H9 (cell line): ENCODE results near the gene SLC31A2. TPM values are rescaled to one million over a fixed set of nuclear protein-coding genes. Genes with fewer than 3 reads are reported as not detected.
A peak's percentile ranks its signal among the peaks of the same experiment; 100 is the strongest.

Source experiments
- DNase-seq: peaks from one replicate; pipeline ENCODE4 v3.0.0-alpha.2; 2017
- H2AFZ ChIP-seq: one replicate; pipeline ENCODE4 v1.6.1; 2013; ENCODE audit warnings: mild to moderate bottlenecking, low read length, control low read depth, moderate library complexity
- H2AK5ac ChIP-seq: 2 replicates; pipeline ENCODE4 v1.6.1; 2013; ENCODE audit warnings: low read length, control low read depth, mixed read lengths; ENCODE audit not compliant: insufficient read length
- H2BK120ac ChIP-seq: one replicate; pipeline ENCODE4 v1.6.1; 2013; ENCODE audit warnings: low read depth, mild to moderate bottlenecking, low read length, control low read depth, inconsistent platforms; ENCODE audit not compliant: poor library complexity, severe bottlenecking
- H2BK12ac ChIP-seq: 2 replicates; pipeline ENCODE4 v1.6.1; 2013; ENCODE audit warnings: low read length, control low read depth, mixed read lengths, low read depth; ENCODE audit not compliant: insufficient read length
- H2BK15ac ChIP-seq: 2 replicates; pipeline ENCODE4 v1.6.1; 2013; ENCODE audit warnings: low read depth, low read length, control low read depth
- H2BK20ac ChIP-seq: one replicate; pipeline ENCODE4 v1.6.1; 2013; ENCODE audit warnings: low read depth, mild to moderate bottlenecking, low read length, control low read depth, inconsistent platforms; ENCODE audit not compliant: poor library complexity, severe bottlenecking
- H2BK5ac ChIP-seq: 2 replicates; pipeline ENCODE4 v1.6.1; 2013; ENCODE audit warnings: low read length, control low read depth, mixed read lengths; ENCODE audit not compliant: insufficient read length
- H3K14ac ChIP-seq: 2 replicates; pipeline ENCODE4 v1.6.1; 2013; ENCODE audit warnings: low read length, control low read depth; ENCODE audit not compliant: insufficient read depth
- H3K18ac ChIP-seq: 2 replicates; pipeline ENCODE4 v1.6.1; 2013; ENCODE audit warnings: low read depth, mild to moderate bottlenecking, mixed read lengths, low read length, control low read depth; ENCODE audit not compliant: insufficient read length
- H3K23ac ChIP-seq: 2 replicates; pipeline ENCODE4 v1.6.1; 2013; ENCODE audit warnings: low read length, control low read depth, mixed read lengths, low read depth; ENCODE audit not compliant: insufficient read length
- H3K23me2 ChIP-seq: 2 replicates; pipeline ENCODE4 v1.6.1; 2013; ENCODE audit warnings: low read depth, mild to moderate bottlenecking, mixed read lengths, low read length, control low read depth; ENCODE audit not compliant: insufficient read length, poor library complexity, severe bottlenecking
- H3K27ac ChIP-seq: 2 replicates; pipeline ENCODE4 v1.5.1; 2013; ENCODE audit warnings: low read length, control low read depth, mixed read lengths, low read depth; ENCODE audit not compliant: insufficient read length
- H3K27me3 ChIP-seq: 2 replicates; pipeline ENCODE4 v1.6.1; 2013; ENCODE audit warnings: low read length, control low read depth, inconsistent platforms; ENCODE audit not compliant: insufficient read depth
- H3K4ac ChIP-seq: 2 replicates; pipeline ENCODE4 v1.6.1; 2013; ENCODE audit warnings: low read depth, mild to moderate bottlenecking, control low read depth, inconsistent platforms, low read length, moderate library complexity
- H3K4me1 ChIP-seq: 2 replicates; pipeline ENCODE4 v1.6.1; 2013; ENCODE audit warnings: low read length, control low read depth, inconsistent platforms; ENCODE audit not compliant: insufficient read depth
- H3K4me2 ChIP-seq: 2 replicates; pipeline ENCODE4 v1.6.1; 2013; ENCODE audit warnings: low read length, control low read depth, mixed read lengths; ENCODE audit not compliant: insufficient read length, insufficient read depth
- H3K56ac ChIP-seq: 2 replicates; pipeline ENCODE4 v1.6.1; 2013; ENCODE audit warnings: low read depth, mild to moderate bottlenecking, mixed read lengths, low read length, control low read depth; ENCODE audit not compliant: insufficient read length
- H3K79me1 ChIP-seq: 2 replicates; pipeline ENCODE4 v1.6.1; 2013; ENCODE audit warnings: low read depth, mild to moderate bottlenecking, moderate library complexity, low read length, control low read depth, inconsistent platforms; ENCODE audit not compliant: insufficient read depth, poor library complexity, severe bottlenecking
- H3K79me2 ChIP-seq: 2 replicates; pipeline ENCODE4 v1.6.1; 2013; ENCODE audit warnings: low read length, control low read depth, inconsistent platforms; ENCODE audit not compliant: insufficient read depth
- H3K9ac ChIP-seq: 2 replicates; pipeline ENCODE4 v1.6.1; 2013; ENCODE audit warnings: low read length, control low read depth, mixed read lengths; ENCODE audit not compliant: insufficient read length; ENCODE audit errors: extremely low read depth
- H3K9me3 ChIP-seq: one replicate; pipeline ENCODE4 v1.6.1; 2013; ENCODE audit warnings: low read depth, low read length, inconsistent platforms; ENCODE audit not compliant: control insufficient read depth
- H3T11ph ChIP-seq: one replicate; pipeline ENCODE4 v1.6.1; 2013; ENCODE audit warnings: mild to moderate bottlenecking, low read length, control low read depth, inconsistent platforms
- H4K20me1 ChIP-seq: one replicate; pipeline ENCODE4 v1.6.1; 2013; ENCODE audit not compliant: control insufficient read depth, insufficient read length, insufficient read depth
- H4K5ac ChIP-seq: 2 replicates; pipeline ENCODE4 v1.6.1; 2013; ENCODE audit warnings: low read depth, mild to moderate bottlenecking, mixed read lengths, low read length, control low read depth; ENCODE audit not compliant: insufficient read length
- H4K8ac ChIP-seq: replicated peaks from 2 replicates; pipeline ENCODE4 v1.6.1; 2013; ENCODE audit warnings: low read length, control low read depth, mixed read lengths, low read depth; ENCODE audit not compliant: insufficient read length
- H4K91ac ChIP-seq: 2 replicates; pipeline ENCODE4 v1.6.1; 2013; ENCODE audit warnings: low read depth, mild to moderate bottlenecking, moderate library complexity, mixed read lengths, low read length, control low read depth; ENCODE audit not compliant: insufficient read length
- H3K27ac Mint-ChIP-seq, 3 experiments: 2 replicates in 2 of 3; 3 replicates in 1 of 3; pipeline ENCODE4 v1.8.0; 2020 to 2021; ENCODE audit warnings: mixed read lengths in 3 of 3, mild to moderate bottlenecking in 1 of 3, moderate library complexity in 1 of 3
- H3K27me3 Mint-ChIP-seq: 2 replicates; pipeline ENCODE4 v1.8.0; 2021; ENCODE audit warnings: low read depth, mild to moderate bottlenecking, moderate library complexity, mixed read lengths
- H3K36me3 Mint-ChIP-seq, 3 experiments: 2 replicates in 2 of 3; 3 replicates in 1 of 3; pipeline ENCODE4 v1.8.0; 2020 to 2021; ENCODE audit warnings: low read depth in 3 of 3, mixed read lengths in 3 of 3; ENCODE audit not compliant: insufficient read depth in 1 of 3
- H3K4me1 Mint-ChIP-seq, 2 experiments: 2 replicates each; pipeline ENCODE4 v1.8.0; 2020; ENCODE audit warnings: mixed read lengths in 2 of 2
- H3K4me3 Mint-ChIP-seq, 2 experiments: 2 replicates in 1 of 2; 3 replicates in 1 of 2; pipeline ENCODE4 v1.8.0; 2020 to 2021; ENCODE audit warnings: mild to moderate bottlenecking in 2 of 2, mixed read lengths in 2 of 2, moderate library complexity in 1 of 2
- H3K9me3 Mint-ChIP-seq, 2 experiments: 2 replicates in 1 of 2; 3 replicates in 1 of 2; pipeline ENCODE4 v1.8.0; 2020; ENCODE audit warnings: mild to moderate bottlenecking in 2 of 2, mixed read lengths in 2 of 2, moderate library complexity in 1 of 2
- WGBS: extraction: QIAGEN DNeasy Blood & Tissue Kit; methylation state at CpG from one replicate; pipeline ENCODE4 v1.1.7; 2013; ENCODE audit warnings: missing lambda C conversion rate, low lambda C conversion rate, mixed read lengths; ENCODE audit not compliant: insufficient read length; ENCODE audit errors: extremely low coverage; 5-methylcytosine and 5-hydroxymethylcytosine counted together
- total RNA-seq: library from RNA; stranded (reverse); gene quantifications from 2 replicates; pipeline ENCODE4 v1.2.1, GENCODE V29; 2021
- TF ChIP-seq, protein P1 (sequence below): fragments of 200-600 bp; sonication (generic); conservative IDR thresholded peaks from 3 replicates; pipeline ENCODE4 v1.8.0; 2021; ENCODE audit warnings: antibody characterized with exemption, mild to moderate bottlenecking

Gene SLC31A2
- total RNA-seq, 1 experiment from 2014 or later, result 1.0 TPM

- TF ChIP-seq, protein P1, sequence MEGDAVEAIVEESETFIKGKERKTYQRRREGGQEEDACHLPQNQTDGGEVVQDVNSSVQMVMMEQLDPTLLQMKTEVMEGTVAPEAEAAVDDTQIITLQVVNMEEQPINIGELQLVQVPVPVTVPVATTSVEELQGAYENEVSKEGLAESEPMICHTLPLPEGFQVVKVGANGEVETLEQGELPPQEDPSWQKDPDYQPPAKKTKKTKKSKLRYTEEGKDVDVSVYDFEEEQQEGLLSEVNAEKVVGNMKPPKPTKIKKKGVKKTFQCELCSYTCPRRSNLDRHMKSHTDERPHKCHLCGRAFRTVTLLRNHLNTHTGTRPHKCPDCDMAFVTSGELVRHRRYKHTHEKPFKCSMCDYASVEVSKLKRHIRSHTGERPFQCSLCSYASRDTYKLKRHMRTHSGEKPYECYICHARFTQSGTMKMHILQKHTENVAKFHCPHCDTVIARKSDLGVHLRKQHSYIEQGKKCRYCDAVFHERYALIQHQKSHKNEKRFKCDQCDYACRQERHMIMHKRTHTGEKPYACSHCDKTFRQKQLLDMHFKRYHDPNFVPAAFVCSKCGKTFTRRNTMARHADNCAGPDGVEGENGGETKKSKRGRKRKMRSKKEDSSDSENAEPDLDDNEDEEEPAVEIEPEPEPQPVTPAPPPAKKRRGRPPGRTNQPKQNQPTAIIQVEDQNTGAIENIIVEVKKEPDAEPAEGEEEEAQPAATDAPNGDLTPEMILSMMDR, result no peak
- Histone ChIP-seq H2BK5ac (no peak overlapping the region), H2AFZ (no peak overlapping the region), H4K8ac (no peak overlapping the region), H2AK5ac (no peak overlapping the region), H2BK20ac (no peak overlapping the region), H3K14ac (no peak overlapping the region), H3K18ac (no peak overlapping the region), H3K27me3 (no peaks in the 10 kb centered on the region), H2BK15ac (no peak overlapping the region), H3K79me1 (no peaks in the 10 kb centered on the region), H3K4me2 (no peak overlapping the region), H3K9me3 (no peaks in the 10 kb centered on the region), H3K23ac (no peak overlapping the region), H3K4me1 (no peaks in the 10 kb centered on the region; the same call in 1 of the 2 replicates), H4K5ac (no peak overlapping the region), H3K27ac (no peak overlapping the region), H3K23me2 (no peaks in the 10 kb centered on the region), H3K4ac (no peak overlapping the region), H2BK120ac (no peak overlapping the region), H2BK12ac (no peak overlapping the region), H3K79me2 (no peaks in the 10 kb centered on the region), H4K20me1 (no peaks in the 10 kb centered on the region), H3T11ph (no peak overlapping the region), H4K91ac (no peak overlapping the region), H3K56ac (no peak overlapping the region), H3K9ac (no peak overlapping the region)
- Mint-ChIP-seq H3K27ac (peak overlapping the region in 1 of 3 experiments; percentile 42; a peak in 1 of 7 replicates), H3K4me3 (no peak overlapping the region), H3K36me3 (peaks cover 22 to 71% (median 41%) of the 10 kb centered on the region in 3 experiments; a peak in 6 of 7 replicates), H3K9me3 (no peaks in the 10 kb centered on the region), H3K4me1 (peaks cover 5% of the 10 kb centered on the region in 2 experiments), H3K27me3 (no peaks in the 10 kb centered on the region)
- WGBS, result no CpG with 5 or more reads among the region's 4 CpGs
- DNase-seq, result no peak
Measured at GRCh38 chr9:113166039-113166438, 15.2 kb downstream of the SLC31A2 start.
